WI38 (cell line): ENCODE data around the gene LRP1B.

ENCODE experiments used
- H3K4me3 ChIP-seq: 2 replicates; pipeline ENCODE4 v1.5.1; 2011; ENCODE audit warnings: low read depth, mild to moderate bottlenecking, control low read depth, low read length
- TF ChIP-seq, protein P1 (sequence below): IDR thresholded peaks from 2 replicates; pipeline ENCODE4 v1.5.1; 2012; ENCODE audit warnings: low read depth, mild to moderate bottlenecking, control low read depth, low read length

The LRP1B gene

DNA sequence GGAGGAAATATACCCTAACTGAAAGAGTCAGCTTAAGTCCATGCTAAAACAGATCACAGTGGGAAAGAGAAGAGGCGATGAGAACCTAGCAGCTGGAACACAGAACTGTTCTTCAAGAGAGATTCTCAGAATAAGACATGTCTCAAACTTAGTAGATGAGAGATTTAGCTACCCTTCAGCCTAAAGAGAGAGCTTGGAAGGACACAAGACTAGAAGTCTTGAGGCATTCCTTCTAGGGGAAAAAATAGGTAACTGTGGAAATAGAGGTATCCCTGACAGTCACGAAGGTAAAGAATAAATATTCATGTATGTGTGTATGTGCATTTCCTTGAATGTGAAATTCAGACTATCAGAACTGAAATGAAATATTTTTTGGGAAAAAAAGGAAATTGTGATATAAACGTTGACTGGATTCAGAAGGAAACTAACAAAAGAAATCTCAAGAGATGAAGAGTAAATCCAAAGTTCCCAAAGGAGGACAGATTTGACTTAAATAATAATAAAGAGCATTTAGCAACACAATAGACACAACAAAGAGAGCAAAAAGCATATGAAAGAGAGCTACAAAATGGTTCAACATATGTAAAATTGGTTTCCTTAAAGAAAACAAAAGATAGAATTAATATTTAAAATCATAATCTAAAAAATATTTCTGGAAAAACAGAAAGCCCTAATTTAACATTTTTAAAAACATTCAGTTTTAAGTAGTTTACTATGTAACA is 258.7 kb downstream of the LRP1B start:
- TF ChIP-seq, protein P1, sequence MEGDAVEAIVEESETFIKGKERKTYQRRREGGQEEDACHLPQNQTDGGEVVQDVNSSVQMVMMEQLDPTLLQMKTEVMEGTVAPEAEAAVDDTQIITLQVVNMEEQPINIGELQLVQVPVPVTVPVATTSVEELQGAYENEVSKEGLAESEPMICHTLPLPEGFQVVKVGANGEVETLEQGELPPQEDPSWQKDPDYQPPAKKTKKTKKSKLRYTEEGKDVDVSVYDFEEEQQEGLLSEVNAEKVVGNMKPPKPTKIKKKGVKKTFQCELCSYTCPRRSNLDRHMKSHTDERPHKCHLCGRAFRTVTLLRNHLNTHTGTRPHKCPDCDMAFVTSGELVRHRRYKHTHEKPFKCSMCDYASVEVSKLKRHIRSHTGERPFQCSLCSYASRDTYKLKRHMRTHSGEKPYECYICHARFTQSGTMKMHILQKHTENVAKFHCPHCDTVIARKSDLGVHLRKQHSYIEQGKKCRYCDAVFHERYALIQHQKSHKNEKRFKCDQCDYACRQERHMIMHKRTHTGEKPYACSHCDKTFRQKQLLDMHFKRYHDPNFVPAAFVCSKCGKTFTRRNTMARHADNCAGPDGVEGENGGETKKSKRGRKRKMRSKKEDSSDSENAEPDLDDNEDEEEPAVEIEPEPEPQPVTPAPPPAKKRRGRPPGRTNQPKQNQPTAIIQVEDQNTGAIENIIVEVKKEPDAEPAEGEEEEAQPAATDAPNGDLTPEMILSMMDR, result no peak
- H3K4me3 ChIP-seq, result no peak overlapping the region

DNA sequence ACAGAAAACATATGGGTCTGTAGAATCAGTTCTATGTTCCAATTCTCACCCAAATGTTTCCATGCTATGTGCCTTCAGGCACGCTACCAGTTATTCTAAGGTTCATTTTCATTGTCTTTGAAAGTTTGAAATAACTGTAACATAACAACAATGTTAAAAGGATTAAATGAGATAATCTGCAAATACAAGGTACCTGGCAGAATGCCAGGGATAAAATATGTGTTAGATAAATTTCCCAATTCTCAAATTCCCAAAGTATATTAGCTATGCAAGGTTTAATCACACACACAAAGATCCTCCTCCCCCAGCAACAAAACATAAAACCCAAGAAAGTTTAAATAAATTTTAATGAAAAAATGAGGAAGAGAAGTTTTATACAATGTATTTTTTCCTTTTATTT is 261.2 kb downstream of the LRP1B start:
- TF ChIP-seq, protein P1, result no peak
- H3K4me3 ChIP-seq, result no peak overlapping the region

DNA sequence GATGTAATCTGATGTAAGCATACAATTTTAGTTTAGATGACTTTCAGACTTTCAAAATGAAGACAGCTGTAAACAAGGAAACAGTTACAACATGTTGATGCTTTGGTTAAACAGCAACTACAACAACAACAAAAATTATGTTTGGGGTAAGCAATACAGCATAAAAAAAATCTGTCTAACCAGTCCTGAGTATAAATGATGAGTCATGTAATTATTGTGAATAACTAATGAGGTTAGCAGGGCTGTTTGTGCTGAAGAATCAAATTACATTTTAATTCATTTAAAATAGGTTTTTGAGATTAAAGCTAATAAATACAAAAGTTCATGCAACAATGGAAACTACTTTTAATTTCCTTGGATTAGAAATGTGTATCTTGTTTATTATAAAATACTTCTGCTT is 266.9 kb downstream of the LRP1B start:
- TF ChIP-seq, protein P1, result no peak
- no peak overlapping the region for H3K4me3 ChIP-seq

DNA sequence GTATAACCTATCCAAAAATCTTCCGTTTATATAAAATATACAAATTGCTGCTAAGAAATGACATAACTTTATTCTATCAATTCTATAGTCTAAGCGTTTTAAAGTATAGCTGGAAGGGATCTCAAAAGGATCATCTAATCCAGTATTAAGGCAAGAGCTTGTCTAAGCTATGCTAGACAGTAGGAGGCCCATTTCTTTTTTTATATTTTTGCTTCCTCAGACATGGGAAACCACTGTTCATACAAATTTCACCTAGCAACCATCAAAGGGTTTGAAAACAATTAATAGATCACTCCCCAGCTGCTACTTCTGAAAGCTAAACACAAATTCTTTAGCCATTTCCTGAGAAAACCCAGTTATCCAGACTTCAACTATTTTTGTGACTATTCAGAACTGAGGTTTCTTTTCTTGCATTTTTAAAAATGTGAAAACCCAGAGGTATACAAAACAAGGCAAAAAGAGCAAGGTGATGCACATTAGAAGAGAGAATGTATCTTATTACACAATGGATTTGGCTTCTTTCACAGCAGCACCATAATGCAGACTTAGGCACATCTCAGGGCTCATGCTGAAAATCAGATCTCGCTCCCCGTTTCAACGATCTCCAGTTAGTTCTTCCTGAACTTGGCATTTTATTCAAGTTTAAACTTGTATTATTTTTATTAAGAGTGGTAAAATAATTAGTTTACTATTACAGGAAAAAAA is 274.4 kb downstream of the LRP1B start:
- TF ChIP-seq, protein P1, result no peak
- H3K4me3 ChIP-seq, result no peak overlapping the region

DNA sequence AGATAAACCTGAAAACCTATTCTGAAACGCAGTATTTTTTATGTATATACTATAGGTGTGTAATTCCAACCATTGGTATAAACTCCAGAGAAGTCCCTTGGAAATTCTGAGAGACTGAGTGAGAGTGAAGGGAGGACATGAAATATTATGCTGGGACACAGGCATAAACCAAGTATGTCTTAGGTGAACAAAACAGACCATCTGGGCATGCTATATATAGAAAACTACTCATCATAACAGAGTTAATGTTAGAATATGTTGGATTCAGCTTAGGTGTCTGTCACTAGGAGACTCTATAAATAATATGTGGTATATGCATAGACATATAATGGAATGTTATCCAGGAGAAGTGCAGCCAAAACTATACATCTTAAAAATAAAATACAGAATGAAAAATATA is 282.6 kb downstream of the LRP1B start:
- TF ChIP-seq, protein P1, result no peak
- no peak overlapping the region for H3K4me3 ChIP-seq

DNA sequence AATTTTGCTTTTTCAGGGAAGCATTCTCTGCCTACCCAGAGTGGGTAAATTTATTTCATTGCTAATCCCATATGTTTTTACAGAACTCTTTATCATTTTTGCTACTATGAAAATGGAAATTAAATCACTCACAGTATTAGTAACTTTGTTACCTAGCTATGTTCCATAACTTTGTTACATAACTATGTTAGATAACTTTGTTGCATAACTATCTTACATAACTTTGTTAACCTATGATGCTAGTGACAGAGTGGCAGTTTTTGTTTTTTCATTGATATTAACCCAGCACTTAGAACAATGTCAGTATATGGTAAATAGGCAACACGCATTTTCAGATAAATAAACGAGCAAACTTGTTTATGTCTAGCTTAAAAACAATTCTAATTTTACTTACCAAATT is 286.6 kb downstream of the LRP1B start:
- no peak overlapping the region for H3K4me3 ChIP-seq
- TF ChIP-seq, protein P1, result no peak

DNA sequence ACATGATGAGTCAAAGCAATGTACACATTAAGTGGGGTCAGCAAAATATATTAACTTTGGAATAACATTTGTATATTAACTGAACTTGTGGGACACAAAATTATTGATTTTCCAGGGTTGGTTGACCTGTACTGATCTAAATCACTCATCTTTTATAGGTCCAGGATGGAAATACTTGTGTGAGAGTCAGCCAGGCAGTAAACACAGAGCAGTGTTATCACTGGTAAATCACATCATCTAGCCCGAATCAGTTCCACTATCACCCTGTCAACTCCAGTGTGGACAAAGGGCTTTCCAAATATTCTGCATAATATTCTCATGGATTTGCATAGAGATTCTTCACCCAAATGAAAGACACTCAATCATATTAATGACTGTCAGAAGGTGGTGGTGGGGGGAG is 295.7 kb downstream of the LRP1B start:
- TF ChIP-seq, protein P1, result no peak
- H3K4me3 ChIP-seq, result no peak overlapping the region
